AG09319 (cell line): ENCODE data around the gene CEP85L.
A peak's percentile ranks its signal among the peaks of the same experiment; 100 is the strongest.

ENCODE experiments used
- DNase-seq: peaks from one replicate; pipeline ENCODE4 v3.0.0-alpha.2; 2010; ENCODE audit warnings: low read depth; ENCODE audit errors: extremely low read depth
- TF ChIP-seq, protein P1 (sequence below): IDR thresholded peaks from 2 replicates; pipeline ENCODE4 v1.5.1; 2011; ENCODE audit warnings: low read depth, mild to moderate bottlenecking, inconsistent platforms, low read length, moderate library complexity

The CEP85L gene

DNA sequence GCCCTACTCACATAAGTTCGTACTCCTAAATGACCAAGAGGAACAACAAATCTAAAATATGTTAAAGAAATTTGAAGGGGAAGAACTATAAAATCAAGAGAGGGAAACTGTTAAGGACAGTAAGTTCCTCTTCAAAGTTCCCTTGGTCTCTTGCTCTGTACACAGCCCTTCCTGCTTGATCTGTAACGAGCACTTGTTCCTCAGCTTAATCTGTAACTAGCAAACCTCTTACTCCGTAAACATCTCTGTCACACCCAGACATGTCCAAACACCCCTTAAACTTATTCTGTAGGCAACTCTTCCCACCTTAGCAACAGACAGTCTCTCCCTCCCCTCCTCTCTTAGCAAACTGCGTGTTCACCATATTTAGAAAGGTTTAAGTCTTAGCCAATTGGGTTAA, 73.4 kb downstream of the CEP85L start:
- TF ChIP-seq, protein P1, sequence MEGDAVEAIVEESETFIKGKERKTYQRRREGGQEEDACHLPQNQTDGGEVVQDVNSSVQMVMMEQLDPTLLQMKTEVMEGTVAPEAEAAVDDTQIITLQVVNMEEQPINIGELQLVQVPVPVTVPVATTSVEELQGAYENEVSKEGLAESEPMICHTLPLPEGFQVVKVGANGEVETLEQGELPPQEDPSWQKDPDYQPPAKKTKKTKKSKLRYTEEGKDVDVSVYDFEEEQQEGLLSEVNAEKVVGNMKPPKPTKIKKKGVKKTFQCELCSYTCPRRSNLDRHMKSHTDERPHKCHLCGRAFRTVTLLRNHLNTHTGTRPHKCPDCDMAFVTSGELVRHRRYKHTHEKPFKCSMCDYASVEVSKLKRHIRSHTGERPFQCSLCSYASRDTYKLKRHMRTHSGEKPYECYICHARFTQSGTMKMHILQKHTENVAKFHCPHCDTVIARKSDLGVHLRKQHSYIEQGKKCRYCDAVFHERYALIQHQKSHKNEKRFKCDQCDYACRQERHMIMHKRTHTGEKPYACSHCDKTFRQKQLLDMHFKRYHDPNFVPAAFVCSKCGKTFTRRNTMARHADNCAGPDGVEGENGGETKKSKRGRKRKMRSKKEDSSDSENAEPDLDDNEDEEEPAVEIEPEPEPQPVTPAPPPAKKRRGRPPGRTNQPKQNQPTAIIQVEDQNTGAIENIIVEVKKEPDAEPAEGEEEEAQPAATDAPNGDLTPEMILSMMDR = no peak

DNA sequence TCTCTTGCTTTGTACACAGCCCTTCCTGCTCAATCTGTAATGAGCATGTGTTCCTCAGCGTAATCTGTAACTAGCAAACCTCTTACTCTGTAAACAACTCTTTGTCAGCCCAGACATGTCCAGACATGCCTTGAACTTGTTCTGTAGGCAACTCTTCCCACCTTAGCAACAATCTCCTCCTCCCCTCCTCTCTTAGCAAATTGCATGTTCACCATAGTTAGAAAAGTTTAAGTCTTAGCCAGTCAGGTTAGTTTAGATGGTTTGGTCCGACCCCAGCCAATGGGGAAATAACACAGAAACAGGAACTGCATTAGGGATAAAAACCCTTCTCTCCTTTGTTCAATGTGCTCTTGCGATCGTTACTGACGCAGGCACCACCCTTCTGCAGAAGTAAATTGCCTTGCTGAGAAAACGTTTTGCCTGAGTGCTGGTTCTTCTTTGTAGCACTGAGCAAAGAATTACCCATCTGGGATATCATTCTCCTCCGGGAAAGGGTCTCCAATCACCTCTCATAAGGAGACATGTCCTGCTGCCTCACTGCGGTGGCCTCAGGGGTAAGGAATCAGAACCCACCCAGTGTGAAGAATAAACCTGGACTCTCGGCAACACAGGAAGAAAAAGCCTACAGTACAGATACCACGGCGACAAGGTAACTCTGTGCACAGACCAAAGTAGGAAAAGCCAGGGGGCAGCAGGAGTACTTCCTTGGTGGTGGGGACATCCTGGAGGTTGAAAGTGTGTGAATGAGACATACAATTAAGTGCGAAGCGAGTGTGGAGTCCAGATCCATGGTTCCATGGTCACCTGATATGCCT, 77.1 kb downstream of the CEP85L start:
- DNase-seq = no peak
- TF ChIP-seq, protein P1 = no peak

More for the DNA sequence above, 73.4 kb downstream of the CEP85L start:
- no peak for DNase-seq

DNA sequence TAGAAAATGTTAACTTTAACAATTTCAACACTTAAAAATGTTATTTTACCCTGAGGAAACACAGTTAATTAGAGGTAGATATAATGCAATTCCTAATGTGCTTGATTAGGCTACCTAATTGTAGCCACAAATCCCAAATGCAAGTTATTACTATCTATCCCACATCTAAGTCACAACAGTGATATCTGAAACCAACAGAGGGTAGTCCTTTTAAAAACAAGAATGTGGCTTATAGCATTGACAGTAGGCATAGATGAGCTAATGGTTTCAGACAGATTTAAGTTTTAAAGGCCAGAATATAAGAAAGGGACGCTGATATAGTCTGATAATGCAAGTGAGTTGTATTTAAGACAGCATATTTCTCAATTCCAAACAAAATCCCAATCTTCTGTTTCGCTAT, 80.3 kb downstream of the CEP85L start:
- TF ChIP-seq, protein P1 = no peak
- DNase-seq = no peak

DNA sequence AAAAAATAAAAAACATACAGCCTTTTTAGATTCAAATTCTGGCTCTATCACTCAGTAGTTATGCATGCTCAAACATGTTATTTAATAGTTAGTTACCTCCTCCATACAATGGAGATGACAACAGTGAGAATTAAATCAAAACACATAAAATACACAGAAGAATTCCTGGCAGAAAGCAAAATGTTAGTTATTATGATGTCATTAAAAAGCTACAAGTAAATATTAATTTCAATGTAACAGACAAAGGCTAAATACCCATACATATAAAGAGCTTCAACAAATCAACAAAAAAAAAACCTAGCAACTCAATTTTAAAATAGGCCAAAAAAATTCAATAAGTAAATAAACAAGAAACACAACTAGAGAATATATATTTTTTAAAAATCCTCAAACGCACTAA, 81.9 kb downstream of the CEP85L start:
- DNase-seq = no peak

DNA sequence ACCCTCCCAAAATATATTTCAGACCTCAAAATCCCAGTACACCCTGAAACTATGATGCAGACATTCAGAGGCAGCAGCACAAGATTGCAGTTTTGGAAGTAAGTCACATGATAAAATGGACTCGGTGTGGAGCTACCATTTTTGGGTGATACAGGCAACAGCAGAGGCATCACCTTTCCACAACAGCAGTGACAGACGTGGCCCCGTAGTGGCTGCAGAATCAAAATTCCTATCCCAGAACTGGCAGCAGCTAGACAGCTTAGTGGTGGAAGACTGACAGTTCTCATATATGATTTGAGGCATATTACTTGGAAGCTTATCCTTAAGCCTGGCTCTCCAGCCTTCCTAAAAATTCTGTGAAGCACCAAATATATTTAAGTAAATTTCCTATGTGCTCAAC, 83.4 kb downstream of the CEP85L start:
- DNase-seq = no peak
- TF ChIP-seq, protein P1 = no peak

More for the DNA sequence above, 81.9 kb downstream of the CEP85L start:
- TF ChIP-seq, protein P1 = no peak

DNA sequence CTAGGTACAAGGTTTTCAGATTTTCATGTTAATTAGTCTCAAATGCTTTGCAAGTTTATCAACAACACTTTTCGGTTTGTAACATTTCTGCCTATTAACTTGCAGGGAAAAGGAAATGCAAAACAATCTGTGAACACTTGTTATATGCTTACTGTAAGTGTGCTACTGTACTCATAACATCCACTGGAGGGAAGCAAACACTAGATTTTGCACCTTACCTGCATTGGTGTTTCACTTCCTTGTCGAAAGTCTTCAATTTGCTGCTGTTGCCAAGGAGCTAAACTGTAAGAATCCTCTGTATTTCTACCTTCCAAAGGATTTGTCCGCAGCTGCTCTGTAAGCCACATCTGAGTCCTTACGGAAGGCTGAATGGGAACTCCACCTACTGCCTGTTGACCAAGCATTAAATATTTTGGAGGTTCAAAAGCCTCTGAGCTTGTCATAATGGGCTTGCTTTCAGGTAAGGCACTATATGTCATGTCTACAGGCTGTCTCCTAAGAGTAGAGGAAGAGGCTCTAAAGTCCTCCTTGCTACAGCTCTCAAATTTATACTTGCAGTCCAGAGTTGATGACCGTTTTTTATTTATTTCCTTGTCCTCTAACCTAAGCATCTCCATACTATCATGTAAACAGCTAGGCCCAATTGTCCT, 86.0 kb downstream of the CEP85L start:
- no peak for DNase-seq
- TF ChIP-seq, protein P1 = peak; percentile 13

DNA sequence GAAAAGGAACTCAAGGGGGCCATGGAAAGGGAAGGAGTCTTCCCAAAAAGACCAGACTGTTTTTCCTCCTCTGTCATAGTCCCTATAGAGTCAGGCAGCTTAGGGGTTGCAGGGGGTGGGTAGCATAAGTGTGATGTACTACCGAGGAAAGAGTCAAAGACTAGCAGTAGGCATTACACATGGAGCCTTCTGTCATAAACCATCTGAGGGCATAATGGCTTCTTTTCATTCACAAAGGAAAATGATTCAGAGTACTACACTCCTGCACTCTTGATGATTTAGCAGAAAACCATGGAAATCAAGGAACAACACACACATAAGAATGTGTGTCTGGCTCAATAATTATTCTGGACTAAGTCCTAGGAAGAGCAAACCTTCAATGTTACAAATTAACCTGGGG, 88.4 kb downstream of the CEP85L start:
- TF ChIP-seq, protein P1 = no peak
- DNase-seq = no peak
